ENCODE results near the gene CD59.
"Not testable (repeated sequence)": the region's sequence is repeated elsewhere in the genome, so short reads cannot be mapped to it uniquely, and the experiment has no call there.

CD59 gene

DNA sequence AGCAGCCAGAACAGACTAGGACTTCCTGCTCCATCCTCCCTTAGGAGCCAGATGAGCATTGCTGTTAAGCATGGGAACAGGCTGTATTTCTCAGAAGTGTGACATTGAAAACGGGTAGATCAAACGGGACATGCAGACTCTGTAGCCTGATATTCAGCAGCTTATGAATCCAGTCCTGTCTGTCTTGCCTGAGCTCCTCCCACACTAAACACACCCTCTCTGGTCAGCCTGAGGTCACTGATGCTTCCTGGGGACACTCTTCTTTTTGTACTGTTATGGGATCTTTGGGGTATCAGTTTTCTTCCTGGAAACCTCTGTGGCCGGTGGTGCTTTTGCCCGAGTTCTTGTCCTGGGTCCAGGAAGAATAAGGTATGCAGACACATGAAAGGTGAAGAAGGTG is 71.4 kb downstream of the CD59 start:
- no peak for DNase-seq

DNA sequence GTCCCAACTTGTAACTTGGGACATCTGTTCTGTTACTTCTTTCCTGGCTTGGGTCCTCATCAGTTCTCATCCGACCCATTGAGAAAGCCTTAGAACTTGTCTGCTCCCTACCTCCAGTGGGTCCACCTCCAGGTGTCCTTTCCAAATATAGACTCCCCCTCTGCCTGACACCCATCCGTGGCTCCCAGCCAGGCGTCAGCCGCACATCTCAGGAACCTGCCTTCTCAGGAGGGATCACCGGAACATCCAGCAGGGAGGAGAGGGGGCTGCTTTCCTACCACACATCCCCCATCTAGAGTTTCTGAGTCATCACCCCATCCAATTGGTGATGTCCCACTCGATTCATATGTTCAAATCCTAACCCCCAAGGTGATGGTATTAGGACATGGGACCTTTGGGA is 72.1 kb downstream of the CD59 start:
- DNase-seq: no peak

GRCh38 chr11:33663121-33663520 is 73.1 kb downstream of the CD59 start:
- no peak for DNase-seq

DNA sequence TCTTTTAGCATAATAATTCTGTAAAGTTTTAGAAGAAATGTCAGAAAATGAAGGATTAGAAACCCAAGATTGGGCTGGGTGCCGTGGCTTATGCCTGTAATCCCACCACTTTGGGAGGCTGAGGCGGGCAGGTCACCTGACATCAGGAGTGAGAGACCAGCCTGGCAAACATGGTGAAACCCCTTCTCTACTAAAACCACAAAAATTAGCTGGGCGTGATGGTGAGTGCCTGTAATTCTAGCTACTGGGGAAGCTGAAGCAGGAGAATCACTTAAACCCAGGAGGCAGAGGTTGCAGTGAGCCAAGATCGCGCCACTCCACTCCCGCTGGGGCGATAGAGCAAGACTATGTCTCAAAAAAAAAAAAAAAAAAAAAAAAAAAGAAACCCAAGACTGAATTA is 74.7 kb downstream of the CD59 start:
- not testable (repeated sequence) for DNase-seq

DNA sequence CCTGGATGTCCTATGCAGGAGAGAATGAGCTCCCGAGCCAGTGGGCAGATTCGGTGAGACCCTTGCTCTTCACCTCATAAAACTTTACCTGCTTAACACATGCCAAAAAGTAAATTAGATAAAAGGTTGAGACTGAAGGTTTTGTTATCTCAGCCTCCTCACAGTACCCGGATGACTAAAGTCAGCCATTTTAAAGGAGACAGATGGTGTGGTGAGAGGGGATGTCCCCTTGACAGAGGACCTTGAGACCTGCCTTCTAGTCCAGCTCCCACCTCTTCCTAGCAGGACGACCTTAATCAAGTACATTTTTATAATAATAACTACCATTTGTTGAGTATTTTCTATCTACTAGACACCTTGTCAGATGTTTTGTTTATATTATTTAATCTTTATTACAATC is 75.3 kb downstream of the CD59 start:
- no peak for DNase-seq

- DNase-seq: no peak
These were observed 76.7 kb downstream of the CD59 start for GRCh38 chr11:33659370-33660139.

DNA sequence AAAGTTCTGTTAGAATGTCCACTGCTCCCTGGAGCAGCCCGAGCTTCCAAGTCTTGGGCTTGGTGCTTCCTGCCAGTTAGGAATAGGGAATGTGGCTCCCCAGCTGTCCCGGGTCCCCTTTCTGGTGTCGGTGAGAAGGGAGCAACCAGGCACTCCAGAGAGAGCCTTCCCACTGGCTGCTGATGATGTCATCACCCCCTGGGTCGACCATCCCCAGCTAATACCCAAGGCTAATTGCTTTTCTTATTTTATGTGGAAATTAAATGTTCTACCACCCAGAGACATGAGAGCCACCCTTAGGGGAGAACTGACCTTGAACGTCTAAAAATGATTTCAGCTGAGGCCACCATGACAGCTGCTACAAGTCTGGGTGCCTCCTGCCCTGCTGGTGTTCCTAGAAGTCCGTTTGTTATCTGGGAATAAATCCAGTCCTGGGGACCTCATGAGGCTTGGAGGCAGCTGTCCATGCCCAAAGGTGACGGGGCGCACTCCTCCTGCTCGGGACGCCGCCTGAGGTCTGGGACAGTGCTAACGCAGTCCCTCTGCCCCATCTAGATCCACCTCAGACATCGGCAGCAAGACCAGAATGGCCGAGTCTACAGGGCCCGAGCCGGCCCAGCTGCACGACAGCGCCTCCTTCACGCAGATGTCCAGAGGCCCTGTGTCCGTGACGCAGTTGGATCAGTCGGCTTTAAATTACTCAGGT is 77.9 kb downstream of the CD59 start:
- no peak for DNase-seq

DNA sequence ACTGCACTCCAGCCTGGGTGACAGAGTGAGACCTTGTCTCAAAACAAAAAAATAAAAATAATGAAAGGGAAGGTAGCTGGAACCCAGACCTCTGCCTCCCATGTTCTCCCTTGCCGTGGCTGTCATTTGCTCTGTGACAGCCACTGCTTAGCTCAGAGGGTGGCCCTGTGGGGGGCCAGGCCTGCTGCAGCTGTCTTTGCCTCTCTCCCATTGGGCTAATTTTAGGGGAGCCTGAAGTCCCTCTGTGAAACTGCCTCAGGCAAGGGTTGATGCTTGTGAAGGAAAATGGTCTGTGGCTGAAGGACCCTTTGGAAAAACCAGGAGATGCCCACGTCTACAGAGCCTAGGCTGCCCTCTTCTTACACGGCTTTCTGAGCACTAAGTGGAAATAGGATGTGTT is 78.5 kb downstream of the CD59 start:
- no peak for DNase-seq

DNA sequence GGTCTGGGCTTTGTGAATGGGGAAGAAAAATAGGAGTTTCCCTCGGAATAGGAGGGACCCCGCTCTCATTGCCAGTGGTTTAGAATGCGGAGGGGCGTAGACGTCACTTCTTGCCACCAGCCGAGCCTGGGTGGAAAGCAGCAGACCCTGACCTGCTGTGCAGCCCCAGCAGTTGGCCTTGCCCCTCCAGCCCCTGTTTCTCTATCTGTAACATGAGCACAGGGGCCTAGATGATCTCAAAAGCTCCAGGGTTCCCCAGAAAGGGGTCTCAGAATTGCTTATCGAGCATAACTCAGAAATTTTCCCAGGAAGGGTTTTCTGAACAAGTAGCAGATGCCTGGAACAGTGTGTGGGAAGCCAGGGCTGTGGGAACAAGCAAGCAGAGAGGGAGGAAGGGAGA is 79.5 kb downstream of the CD59 start:
- DNase-seq: no peak

GRCh38 chr11:33655842-33656600 is 80.2 kb downstream of the CD59 start:
- DNase-seq: no peak

GRCh38 chr11:33654594-33654993 is 81.6 kb downstream of the CD59 start:
- no peak for DNase-seq

Measured in hematopoietic multipotent progenitor cell treated with erythropoietin and hydrocortisone succinate and interleukin-3 and kit ligand, for 4 days (in vitro differentiated cells).